ENCODE data around the gene AFAP1L2. TPM values are rescaled to one million over a fixed set of nuclear protein-coding genes. Genes with fewer than 3 reads are reported as not detected.

The AFAP1L2 gene
- total and polyA plus RNA-seq, 2 donors (not counting 1 experiment from before 2014, with no cell fraction given): 4.7 to 4.9 TPM

DNA sequence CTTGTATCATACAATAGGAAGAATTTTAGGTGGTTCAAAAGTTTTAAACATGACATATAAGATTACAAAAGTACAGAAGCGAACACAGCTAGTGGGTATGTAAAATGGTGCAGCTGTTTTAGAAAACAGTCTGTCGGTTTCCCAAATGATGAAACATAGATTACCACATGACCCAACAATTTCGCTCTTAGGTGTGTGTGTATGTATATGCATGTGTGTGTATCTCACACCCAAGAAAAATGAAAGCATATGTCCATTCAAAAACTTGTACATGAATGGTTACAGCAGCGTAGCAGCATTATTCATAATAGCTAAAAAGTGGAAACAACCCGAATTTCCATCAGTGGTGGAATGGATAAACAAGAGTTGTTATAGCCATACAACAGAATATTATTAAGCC is 23.5 kb downstream of the AFAP1L2 start:
- no peak overlapping the region for H3K4me3 ChIP-seq (ENCODE audit: control extremely low read depth in 1 of 5, extremely low read depth in 1 of 5, insufficient read depth in 1 of 5, low read depth in 2 of 5, low read length in 4 of 5)
- H3K9ac ChIP-seq (ENCODE audit: low read length): no peak overlapping the region
- Mint-ChIP-seq H3K4me3 (no peak overlapping the region), H3K4me1 (no peaks in the 10 kb centered on the region), H3K9me3 (ENCODE audit: insufficient read depth) (no peaks in the 10 kb centered on the region), H3K27me3 (peaks cover 19% of the 10 kb centered on the region), H3K27ac (no peak overlapping the region)
- POLR2A ChIA-PET: no interaction called here
- H3K27ac ChIP-seq (ENCODE audit: low read length in 2 of 2): no peak overlapping the region
- no peak for TF ChIP-seq CTCF (IDR thresholded peaks at IDR 0.05)
- TF ChIP-seq EZH2 (IDR thresholded peaks at IDR 0.05; ENCODE audit: borderline replicate concordance, insufficient read depth, low read depth, low read length, poor library complexity, severe bottlenecking): no peak
- H3K79me2 ChIP-seq (ENCODE audit: control insufficient read depth, insufficient read depth, low read length): no peaks in the 10 kb centered on the region
- no peak overlapping the region for H3K4me2 ChIP-seq (replicated peaks; ENCODE audit: low read depth, low read length, poor library complexity, severe bottlenecking)
- no peak overlapping the region for H2AFZ ChIP-seq (ENCODE audit: insufficient read depth, low read depth, low read length, poor library complexity, severe bottlenecking)
- DNase-seq (no peak), ATAC-seq (ENCODE audit: low read depth) (no peak)
- peaks cover 0 to 1% (median 0%) of the 10 kb centered on the region in 3 donors for H3K9me3 ChIP-seq (ENCODE audit: control extremely low read depth in 1 of 3, control insufficient read depth in 2 of 3, insufficient read depth in 1 of 3, low read length in 2 of 3)
- whole genome bisulfite sequencing (ENCODE audit: insufficient coverage): no CpG with 5 or more reads among the region's 5 CpGs
- CTCF ChIA-PET: no interaction called here
- H4K20me1 ChIP-seq (ENCODE audit: control insufficient read depth, insufficient read depth, low read length, poor library complexity, severe bottlenecking): no peaks in the 10 kb centered on the region
- intact Hi-C loops (cut with micrococcal nuclease): no loop called here
- no peaks in the 10 kb centered on the region for H3K36me3 ChIP-seq (replicated peaks in 1 of 2; ENCODE audit: control extremely low read depth in 1 of 2, control insufficient read depth in 1 of 2, extremely low read depth in 1 of 2, insufficient read depth in 2 of 2, low read length in 1 of 2)
- H3K27me3 ChIP-seq (replicated peaks in 1 of 4; ENCODE audit: control extremely low read depth in 1 of 4, control insufficient read depth in 3 of 4, insufficient read depth in 4 of 4, low read length in 3 of 4): peaks cover 0 to 13% (median 4%) of the 10 kb centered on the region in 4 experiments
- no peaks in the 10 kb centered on the region for H3K4me1 ChIP-seq (ENCODE audit: control insufficient read depth in 2 of 2, insufficient read depth in 2 of 2, low read length in 2 of 2)

GRCh38 chr10:114380060-114380459 is 24.2 kb downstream of the AFAP1L2 start:
- DNase-seq: no peak
- H3K27ac Mint-ChIP-seq: no peak overlapping the region
- ATAC-seq (ENCODE audit: low read depth): no peak
- H3K4me3 Mint-ChIP-seq: no peak overlapping the region
- peaks cover 19% of the 10 kb centered on the region for H3K27me3 Mint-ChIP-seq
- no peaks in the 10 kb centered on the region for H3K4me1 ChIP-seq (ENCODE audit: control insufficient read depth in 2 of 2, insufficient read depth in 2 of 2, low read length in 2 of 2)
- TF ChIP-seq EZH2 (IDR thresholded peaks at IDR 0.05; ENCODE audit: borderline replicate concordance, insufficient read depth, low read depth, low read length, poor library complexity, severe bottlenecking) (no peak), CTCF (IDR thresholded peaks at IDR 0.05) (no peak)
- H3K9me3 Mint-ChIP-seq (ENCODE audit: insufficient read depth): no peaks in the 10 kb centered on the region
- ChIA-PET POLR2A (no interaction called here), CTCF (no interaction called here)
- H3K9ac ChIP-seq (ENCODE audit: low read length): no peak overlapping the region
- no peaks in the 10 kb centered on the region for H3K79me2 ChIP-seq (ENCODE audit: control insufficient read depth, insufficient read depth, low read length)
- H3K4me1 Mint-ChIP-seq: no peaks in the 10 kb centered on the region
- no peaks in the 10 kb centered on the region for H4K20me1 ChIP-seq (ENCODE audit: control insufficient read depth, insufficient read depth, low read length, poor library complexity, severe bottlenecking)
- H2AFZ ChIP-seq (ENCODE audit: insufficient read depth, low read depth, low read length, poor library complexity, severe bottlenecking): no peak overlapping the region
- no peak overlapping the region for H3K27ac ChIP-seq (ENCODE audit: low read length in 2 of 2)
- 100% methylated on average over 1 of the region's 1 CpG for WGBS (ENCODE audit: insufficient coverage)
- intact Hi-C loops (cut with micrococcal nuclease): no loop called here
- no peaks in the 10 kb centered on the region for H3K36me3 ChIP-seq (replicated peaks in 1 of 2; ENCODE audit: control extremely low read depth in 1 of 2, control insufficient read depth in 1 of 2, extremely low read depth in 1 of 2, insufficient read depth in 2 of 2, low read length in 1 of 2)
- H3K4me2 ChIP-seq (replicated peaks; ENCODE audit: low read depth, low read length, poor library complexity, severe bottlenecking): no peak overlapping the region
- H3K9me3 ChIP-seq (ENCODE audit: control extremely low read depth in 1 of 3, control insufficient read depth in 2 of 3, insufficient read depth in 1 of 3, low read length in 2 of 3): peaks cover 0 to 1% (median 0%) of the 10 kb centered on the region in 3 donors
- no peak overlapping the region for H3K4me3 ChIP-seq (ENCODE audit: control extremely low read depth in 1 of 5, extremely low read depth in 1 of 5, insufficient read depth in 1 of 5, low read depth in 2 of 5, low read length in 4 of 5)
- peaks cover 0 to 13% (median 2%) of the 10 kb centered on the region in 4 experiments for H3K27me3 ChIP-seq (replicated peaks in 1 of 4; ENCODE audit: control extremely low read depth in 1 of 4, control insufficient read depth in 3 of 4, insufficient read depth in 4 of 4, low read length in 3 of 4)
